HepG2 (cell line): ENCODE results near the gene TRABD. TPM values are rescaled to one million over a fixed set of nuclear protein-coding genes. Genes with fewer than 3 reads are reported as not detected.

Source experiments
- ATAC-seq: fragments of 200-7000 bp; cut with Tn5 transposase; 3 replicates; pipeline ENCODE4 v1.9.1; 2020; ENCODE audit warnings: mild to moderate bottlenecking, moderate library complexity
- BruUV-seq: library from RNA; stranded (reverse); fragments of 400-500 nt; replicated peaks from 2 replicates; lab custom pipeline; 2021; lab: Mats Ljungman, UMichigan
- CTCF ChIA-PET: fragments of 300-600 bp; formaldehyde crosslinking; extraction: SDS; loops from one replicate; lab custom pipeline; 2021; ENCODE audit warnings: low total read pairs, inconsistent platforms, low intra/inter-chr PET ratio; lab: Yijun Ruan, JAX
- POLR2A ChIA-PET: fragments of 350-600 bp; sonication (Branson Sonifier 250); formaldehyde crosslinking; loops from one replicate; lab custom pipeline; 2020; ENCODE audit warnings: antibody characterized with exemption, inconsistent platforms; lab: Yijun Ruan, JAX
- DNase-seq: peaks from one replicate; pipeline ENCODE4 v3.0.0-alpha.2; 2015; ENCODE audit warnings: low spot score
- FAIRE-seq: peaks from 3 replicates; lab custom pipeline; 2011; peaks lifted over from hg19 to GRCh38; lab: Jason Lieb, UNC
- H2AFZ ChIP-seq: one replicate; pipeline ENCODE4 v1.6.1; 2011; ENCODE audit warnings: low read length, inconsistent platforms
- H3K27ac ChIP-seq: fragments of 300-600 bp; 3 replicates; pipeline ENCODE4 v1.8.0; 2011; ENCODE audit warnings: mixed run types, mild to moderate bottlenecking, mixed read lengths, low read length, inconsistent platforms; ENCODE audit not compliant: insufficient read depth; ENCODE audit errors: extremely low read length
- H3K27me3 ChIP-seq, 2 experiments: fragments of 200-600 bp in 1 of 2; 2 replicates in 1 of 2; 3 replicates in 1 of 2; pipeline versions ENCODE4 v1.6.0 to v1.8.0; 2011; ENCODE audit warnings: low read length in 2 of 2, mild to moderate bottlenecking in 2 of 2, moderate library complexity in 2 of 2, inconsistent platforms in 1 of 2; ENCODE audit not compliant: insufficient read depth in 2 of 2, control insufficient read depth in 1 of 2
- H3K36me3 ChIP-seq, 2 experiments: fragments of 200-600 bp in 1 of 2; replicated peaks in 1 of 2; 2 replicates in 1 of 2; 3 replicates in 1 of 2; pipeline versions ENCODE4 v1.5.1 to v1.8.0; 2011; ENCODE audit warnings: low read length in 2 of 2, inconsistent platforms in 1 of 2; ENCODE audit not compliant: insufficient read depth in 2 of 2, control insufficient read depth in 1 of 2
- H3K4me1 ChIP-seq: 2 replicates; pipeline ENCODE4 v1.5.1; 2012; ENCODE audit warnings: low read length, inconsistent platforms; ENCODE audit not compliant: insufficient read depth
- H3K4me2 ChIP-seq: 2 replicates; pipeline ENCODE4 v1.6.0; 2011; ENCODE audit warnings: low read depth, low read length, inconsistent platforms
- H3K4me3 ChIP-seq, 3 experiments: fragments of 200-600 bp in 1 of 3; sonication (generic), shearing (Covaris generic) in 1 of 3; replicated peaks in 1 of 3; 2 replicates each; pipeline ENCODE4 v1.5.1; 2011 to 2016; ENCODE audit warnings: low read length in 3 of 3, inconsistent platforms in 2 of 3, low read depth in 2 of 3, mild to moderate bottlenecking in 2 of 3, control low read depth in 1 of 3, mixed read lengths in 1 of 3; ENCODE audit not compliant: insufficient read depth in 1 of 3
- H3K79me2 ChIP-seq: one replicate; pipeline ENCODE4 v1.6.1; 2011; ENCODE audit warnings: low read length, inconsistent platforms; ENCODE audit not compliant: insufficient read depth
- H3K9ac ChIP-seq: 2 replicates; pipeline ENCODE4 v1.6.0; 2011; ENCODE audit warnings: mild to moderate bottlenecking, low read depth, low read length, inconsistent platforms; ENCODE audit not compliant: insufficient read depth
- H3K9me3 ChIP-seq: 2 replicates; pipeline ENCODE4 v1.5.1; 2012; ENCODE audit warnings: mild to moderate bottlenecking, low read length
- H4K20me1 ChIP-seq: 2 replicates; pipeline ENCODE4 v1.6.0; 2011; ENCODE audit warnings: inconsistent platforms, mild to moderate bottlenecking, low read length, moderate library complexity; ENCODE audit not compliant: insufficient read depth
- ARNTL ChIP-seq: sonication (generic); formaldehyde crosslinking; IDR thresholded peaks from 2 replicates; pipeline ENCODE4 v1.4.0; 2020; ENCODE audit warnings: mild to moderate bottlenecking, missing genetic modification reagents
- ELF3 ChIP-seq: IDR thresholded peaks from 2 replicates; pipeline ENCODE4 v1.6.1; 2016; ENCODE audit warnings: missing genetic modification reagents, missing compliant biosample characterization
- FOXC1 ChIP-seq: sonication (generic); formaldehyde crosslinking; IDR thresholded peaks from 2 replicates; pipeline ENCODE4 v1.8.0; 2022; ENCODE audit warnings: mild to moderate bottlenecking, missing genetic modification reagents, borderline replicate concordance
- FOXP1 ChIP-seq, 2 experiments: fragments of 450-650 bp in 1 of 2; IDR thresholded peaks; 2 replicates each; pipeline ENCODE4 v1.6.1; 2017 to 2018; ENCODE audit warnings: antibody characterized with exemption in 1 of 2
- GATAD2A ChIP-seq: IDR thresholded peaks from 2 replicates; pipeline ENCODE4 v1.6.1; 2016
- HDAC1 ChIP-seq: sonication (generic); formaldehyde crosslinking; IDR thresholded peaks from 2 replicates; pipeline ENCODE4 v1.5.1; 2020; ENCODE audit warnings: mild to moderate bottlenecking, missing genetic modification reagents
- HDAC2 ChIP-seq: sonication (generic); formaldehyde crosslinking; IDR thresholded peaks from 2 replicates; pipeline ENCODE4 v1.4.0; 2020; ENCODE audit warnings: missing genetic modification reagents
- HDAC6 ChIP-seq: fragments of 200-600 bp; sonication (generic); IDR thresholded peaks from 2 replicates; pipeline ENCODE4 v1.7.0; 2017; ENCODE audit warnings: mild to moderate bottlenecking, antibody characterized with exemption, low read length, low read depth
- HNF4A ChIP-seq: sonication (generic); formaldehyde crosslinking; IDR thresholded peaks from 2 replicates; pipeline ENCODE4 v1.4.0; 2020; ENCODE audit warnings: missing genetic modification reagents
- HNF4G ChIP-seq, 2 experiments: sonication (generic) in 1 of 2; formaldehyde crosslinking in 1 of 2; IDR thresholded peaks; 2 replicates each; pipeline versions ENCODE4 v1.4.0 to v1.6.1; 2011 to 2020; ENCODE audit warnings: borderline replicate concordance in 2 of 2, low read depth in 2 of 2, mild to moderate bottlenecking in 2 of 2, low read length in 1 of 2, missing genetic modification reagents in 1 of 2, moderate library complexity in 1 of 2
- NCOR1 ChIP-seq: fragments of 200-600 bp; sonication (generic); IDR thresholded peaks from 2 replicates; pipeline ENCODE4 v1.7.0; 2017; ENCODE audit warnings: antibody characterized with exemption, low read length, borderline replicate concordance
- NFE2L1 ChIP-seq: sonication (generic); formaldehyde crosslinking; IDR thresholded peaks from 2 replicates; pipeline ENCODE4 v1.4.0; 2020; ENCODE audit warnings: missing genetic modification reagents, mild to moderate bottlenecking, borderline replicate concordance
- SALL1 ChIP-seq: sonication (generic); formaldehyde crosslinking; IDR thresholded peaks from 2 replicates; pipeline ENCODE4 v1.8.0; 2022; ENCODE audit warnings: mild to moderate bottlenecking, missing genetic modification reagents
- SAP130 ChIP-seq: IDR thresholded peaks from 2 replicates; pipeline ENCODE4 v1.6.1; 2016; ENCODE audit warnings: low read depth
- SOX13 ChIP-seq, 3 experiments: fragments of 450-650 bp in 1 of 3; sonication (generic) in 1 of 3; formaldehyde crosslinking in 1 of 3; IDR thresholded peaks in 2 of 3; conservative IDR thresholded peaks in 1 of 3; 2 replicates each; pipeline versions ENCODE4 v1.5.0 to v1.6.1; 2016 to 2020; ENCODE audit warnings: antibody characterized with exemption in 1 of 3, mild to moderate bottlenecking in 1 of 3, missing compliant biosample characterization in 1 of 3, missing genetic modification reagents in 1 of 3, moderate library complexity in 1 of 3
- THRA ChIP-seq: sonication (generic); formaldehyde crosslinking; IDR thresholded peaks from 2 replicates; pipeline ENCODE4 v1.4.0; 2020; ENCODE audit warnings: missing genetic modification reagents, borderline replicate concordance
- ZNF446 ChIP-seq: sonication (generic); formaldehyde crosslinking; IDR thresholded peaks from 2 replicates; pipeline ENCODE4 v1.5.0; 2020; ENCODE audit warnings: mild to moderate bottlenecking, missing genetic modification reagents
- ZNF546 ChIP-seq: sonication (generic); formaldehyde crosslinking; conservative IDR thresholded peaks from 2 replicates; pipeline ENCODE4 v1.8.1; 2023; ENCODE audit warnings: mild to moderate bottlenecking, missing genetic modification reagents
- WGBS: methylation state at CpG from one replicate; pipeline ENCODE4 v1.1.6; 2017; ENCODE audit warnings: low lambda C conversion rate; 5-methylcytosine and 5-hydroxymethylcytosine counted together
- in situ Hi-C: cut with HindIII; loops from 2 replicates; pipeline ENCODE4 v1.10.0; 2017; ENCODE audit warnings: low pct_unique_long_range_greater_than_20kb; ENCODE audit not compliant: extremely low pct_ligation_motif_present
- intact Hi-C: fragments of 100-400 bp; cut with micrococcal nuclease; formaldehyde crosslinking; loops from one replicate; pipeline ENCODE4 v1.10.0; 2022; ENCODE audit not compliant: unreplicated experiment
- polyA plus RNA-seq, 8 experiments: library from polyadenylated mRNA; depleted of rRNA in 3 of 8; stranded (reverse) in 7 of 8; unstranded in 1 of 8; fragments of >200 nt; fragmentation: Illumina TruSeq in 4 of 8; extraction: Trizol in 4 of 8; gene quantifications; 2 replicates each; pipeline versions ENCODE4 v1.2.1 to v1.2.3, GENCODE V29; 2011 to 2016; ENCODE audit warnings: low read depth in 4 of 8, missing spikeins in 1 of 8, mixed read lengths in 1 of 8; ENCODE audit not compliant: insufficient read depth in 1 of 8
- total RNA-seq, 5 experiments: library from RNA; depleted of rRNA; stranded (reverse); fragments of >200 nt; fragmentation: Illumina TruSeq; extraction: Trizol; gene quantifications; 2 replicates each; pipeline ENCODE4 v1.2.3, GENCODE V29; 2016; ENCODE audit warnings: low read depth in 1 of 5
- TF ChIP-seq, protein P1 (sequence below): IDR thresholded peaks from 2 replicates; pipeline ENCODE4 v1.6.1; 2016
- TF ChIP-seq, protein P2 (sequence below): IDR thresholded peaks from 2 replicates; pipeline ENCODE4 v1.6.1; 2016

TRABD gene
- total and polyA plus RNA-seq, 2 of the 13 experiments (the other 11 are each of a cell fraction or from before 2014, with no cell fraction given): 21.5 to 28.9 TPM

DNA sequence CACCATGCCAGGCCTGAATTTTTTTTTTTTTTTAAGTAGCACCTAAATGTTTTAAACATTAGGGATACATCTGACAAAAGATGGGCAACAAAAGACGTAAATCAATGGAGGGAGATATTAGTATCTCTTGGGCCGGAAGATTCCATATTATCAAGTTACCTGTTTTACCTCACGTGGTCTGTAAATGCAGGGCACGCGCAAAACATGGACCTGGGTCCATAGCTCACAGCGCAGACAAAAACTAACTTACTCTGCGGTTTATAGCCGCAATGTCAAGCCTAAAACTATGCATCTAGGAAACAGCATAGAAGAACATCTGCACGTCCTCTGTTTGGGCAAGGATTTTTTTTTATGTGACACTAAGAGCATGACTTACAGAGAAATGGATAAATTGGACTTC, 46.7 kb upstream of the TRABD start:
- ChIA-PET CTCF (no interaction called here), POLR2A (no interaction called here)
- DNase-seq: peak; percentile 28
- no peak overlapping the region for H3K9ac ChIP-seq
- in situ Hi-C loops: no loop called here
- no peak overlapping the region for H3K4me3 ChIP-seq
- intact Hi-C loops: no loop called here
- WGBS: 28% methylated on average over 9 of the region's 9 CpGs
- H3K4me2 ChIP-seq: peak overlapping the region; percentile 3; the same call in 1 of the 2 replicates
- no peaks in the 10 kb centered on the region for H3K79me2 ChIP-seq
- H3K4me1 ChIP-seq: peaks cover 64% of the 10 kb centered on the region
- H3K27ac ChIP-seq: no peak overlapping the region
- H3K27me3 ChIP-seq: peaks cover 2 to 21% of the 10 kb centered on the region in 2 experiments
- no TSS peak for BruUV-seq
- H4K20me1 ChIP-seq: no peaks in the 10 kb centered on the region
- FAIRE-seq: no peak
- no peaks in the 10 kb centered on the region for H3K9me3 ChIP-seq
- H2AFZ ChIP-seq: no peak overlapping the region
- no peaks in the 10 kb centered on the region for H3K36me3 ChIP-seq
- ATAC-seq: no peak
- TF ChIP-seq HDAC1 (CRISPR knock-in tag) (0 out of 2 replicates have a peak, but pooled peaks have one; percentile 40), THRA (CRISPR knock-in tag) (0 out of 2 replicates have a peak, but pooled peaks have one; percentile 19), SAP130 (CRISPR knock-in tag) (peak; percentile 55), SALL1 (peak; percentile 40; the same call in 1 of the 2 replicates), FOXC1 (CRISPR knock-in tag) (no peak), HNF4G (IDR thresholded peaks at IDR 0.05; ENCODE audit: borderline replicate concordance, low read depth, low read length) (peak; percentile 13; the same call in 1 of the 2 replicates), HNF4G (CRISPR knock-in tag; IDR thresholded peaks at IDR 0.05; ENCODE audit: borderline replicate concordance, low read depth) (no peak), NFE2L1 (CRISPR knock-in tag) (no peak), ARNTL (CRISPR knock-in tag) (peak; percentile 60; the same call in 1 of the 2 replicates), GATAD2A (CRISPR knock-in tag) (peak; percentile 37; the same call in 1 of the 2 replicates), HDAC2 (CRISPR knock-in tag) (peak; percentile 23; the same call in 1 of the 2 replicates), SOX13 (IDR thresholded peaks at IDR 0.05) (no peak), SOX13 (CRISPR knock-in tag; conservative IDR thresholded peaks at IDR 0.05 in 1 of 2, IDR thresholded peaks at IDR 0.05 in 1 of 2) (peak in 1 of 2 experiments; percentile 60; a peak in 1 of 4 replicates), HNF4A (peak; percentile 80), ZNF446 (CRISPR knock-in tag) (no peak), HDAC6 (no peak), ZNF546 (CRISPR knock-in tag) (no peak), FOXP1 (IDR thresholded peaks at IDR 0.05) (no peak), FOXP1 (CRISPR knock-in tag; IDR thresholded peaks at IDR 0.05) (peak; percentile 15; the same call in 1 of the 2 replicates), NCOR1 (peak; percentile 46; the same call in 1 of the 2 replicates), ELF3 (CRISPR knock-in tag) (0 out of 2 replicates have a peak, but pooled peaks have one; percentile 11)
- TF ChIP-seq, protein P1, sequence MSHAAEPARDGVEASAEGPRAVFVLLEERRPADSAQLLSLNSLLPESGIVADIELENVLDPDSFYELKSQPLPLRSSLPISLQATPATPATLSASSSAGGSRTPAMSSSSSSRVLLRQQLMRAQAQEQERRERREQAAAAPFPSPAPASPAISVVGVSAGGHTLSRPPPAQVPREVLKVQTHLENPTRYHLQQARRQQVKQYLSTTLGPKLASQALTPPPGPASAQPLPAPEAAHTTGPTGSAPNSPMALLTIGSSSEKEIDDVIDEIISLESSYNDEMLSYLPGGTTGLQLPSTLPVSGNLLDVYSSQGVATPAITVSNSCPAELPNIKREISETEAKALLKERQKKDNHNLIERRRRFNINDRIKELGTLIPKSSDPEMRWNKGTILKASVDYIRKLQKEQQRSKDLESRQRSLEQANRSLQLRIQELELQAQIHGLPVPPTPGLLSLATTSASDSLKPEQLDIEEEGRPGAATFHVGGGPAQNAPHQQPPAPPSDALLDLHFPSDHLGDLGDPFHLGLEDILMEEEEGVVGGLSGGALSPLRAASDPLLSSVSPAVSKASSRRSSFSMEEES (CRISPR knock-in tag): 0 out of 2 replicates have a peak, but pooled peaks have one; percentile 38
- TF ChIP-seq, protein P2, sequence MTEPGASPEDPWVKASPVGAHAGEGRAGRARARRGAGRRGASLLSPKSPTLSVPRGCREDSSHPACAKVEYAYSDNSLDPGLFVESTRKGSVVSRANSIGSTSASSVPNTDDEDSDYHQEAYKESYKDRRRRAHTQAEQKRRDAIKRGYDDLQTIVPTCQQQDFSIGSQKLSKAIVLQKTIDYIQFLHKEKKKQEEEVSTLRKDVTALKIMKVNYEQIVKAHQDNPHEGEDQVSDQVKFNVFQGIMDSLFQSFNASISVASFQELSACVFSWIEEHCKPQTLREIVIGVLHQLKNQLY (CRISPR knock-in tag): peak; percentile 54; the same call in 1 of the 2 replicates
